GM12891 (cell line): ENCODE results near the gene CWC22.

Experiments used
- POLR2A ChIP-seq: IDR thresholded peaks from 2 replicates; pipeline ENCODE4 v1.6.1; 2011; ENCODE audit warnings: low read depth, low read length, control low read depth
- POLR2AphosphoS5 ChIP-seq: IDR thresholded peaks from 2 replicates; pipeline ENCODE4 v1.6.1; 2011; ENCODE audit warnings: low read depth, low read length, control low read depth
- SPI1 ChIP-seq: IDR thresholded peaks from 2 replicates; pipeline ENCODE4 v1.6.1; 2011; ENCODE audit warnings: low read depth, low read length, control low read depth

GRCh38 chr2:179898873-179899272 lies 108.2 kb downstream of the CWC22 start:
- no peak for TF ChIP-seq POLR2A
- TF ChIP-seq SPI1 = no peak
- TF ChIP-seq POLR2AphosphoS5 = no peak
